Cerebellar nuclear complex (tissue), 1 donor: ENCODE measurements around the gene STAB1.

Source experiments
- DNase-seq, 2 experiments: peaks; one replicate each; lab custom pipeline; 2025; lab: John Stamatoyannopoulos, UW

The STAB1 gene

GRCh38 chr3:52458031-52458760 lies 36.9 kb upstream of the STAB1 start:
- no peak for DNase-seq

DNA sequence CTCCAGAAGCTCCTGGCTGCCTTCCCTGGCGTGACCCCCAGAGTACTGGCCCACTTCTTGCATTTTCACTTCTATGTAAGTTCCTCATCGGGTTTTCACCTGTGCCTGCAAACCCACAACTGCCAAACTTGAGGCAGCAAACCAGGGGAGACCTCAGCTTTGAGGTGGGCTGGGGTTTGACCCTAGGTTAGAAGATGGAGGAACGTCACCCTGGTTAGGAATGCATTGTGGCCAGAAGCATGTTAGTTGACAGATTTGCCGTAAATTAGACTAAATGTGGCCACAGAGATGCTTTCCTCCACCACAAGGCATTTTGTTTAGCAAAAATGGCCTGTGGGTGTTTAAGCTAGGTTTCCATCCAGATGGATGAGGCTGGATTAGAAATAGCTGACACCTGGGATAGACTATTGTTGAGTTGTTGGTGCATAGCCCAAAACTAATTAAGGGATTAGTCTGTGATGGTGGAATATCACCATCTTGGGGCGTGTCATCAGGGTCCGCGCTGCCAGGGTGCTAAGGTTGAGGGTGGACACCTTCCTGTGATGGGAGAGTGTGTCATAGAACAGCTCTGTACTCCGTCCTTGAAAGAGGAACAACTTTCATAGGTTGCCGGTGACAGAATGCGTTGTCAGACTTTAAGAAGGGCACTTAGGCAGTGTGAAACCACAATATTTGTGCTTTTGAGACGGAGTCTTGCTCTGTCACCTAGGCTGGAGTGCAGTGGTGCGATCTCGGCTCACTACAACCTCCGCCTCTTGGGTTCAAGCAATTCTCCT lies 36.2 kb upstream of the STAB1 start:
- no peak for DNase-seq

- no peak for DNase-seq
Measured at GRCh38 chr3:52461874-52462273, 33.3 kb upstream of the STAB1 start.

DNA sequence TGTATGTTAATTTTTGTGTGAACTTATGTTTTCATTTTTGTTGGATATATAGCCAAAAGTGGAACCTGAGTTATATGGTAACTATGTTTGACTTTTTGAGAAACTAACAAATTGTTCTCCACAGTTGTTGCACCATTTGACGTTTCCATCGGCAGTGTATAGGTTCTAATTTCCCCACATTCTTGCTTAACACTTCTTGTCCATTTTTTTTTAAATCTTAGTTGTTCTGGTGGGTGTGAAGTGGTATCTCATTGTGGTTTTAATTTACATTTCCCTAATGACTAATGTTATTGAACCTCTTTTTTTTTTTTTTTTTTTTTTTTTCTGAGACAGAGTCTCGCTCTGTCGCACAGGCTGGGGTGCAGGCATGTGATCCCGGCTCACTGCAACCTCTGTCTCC lies 31.7 kb upstream of the STAB1 start:
- DNase-seq, result no peak

DNA sequence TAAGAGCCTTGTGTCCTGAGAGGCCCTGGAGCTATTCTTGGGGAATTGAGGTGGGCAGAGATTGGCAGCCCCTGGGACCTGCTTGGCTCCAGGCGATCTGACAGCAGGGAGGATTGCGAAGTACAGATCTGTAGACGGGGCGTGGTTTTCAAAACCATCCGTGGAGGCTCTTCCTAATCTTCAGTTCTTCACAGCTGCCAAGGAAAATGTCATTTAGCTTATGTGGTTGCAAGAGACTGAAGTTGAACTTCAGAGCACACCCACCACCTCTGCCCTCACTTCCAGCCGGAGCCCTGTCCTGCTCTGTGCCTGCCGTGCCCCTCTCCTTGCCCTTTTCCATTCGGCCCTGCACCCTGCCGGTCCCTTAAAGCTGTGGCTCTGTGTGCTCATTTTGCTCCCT lies 26.8 kb upstream of the STAB1 start:
- DNase-seq, result no peak

DNA sequence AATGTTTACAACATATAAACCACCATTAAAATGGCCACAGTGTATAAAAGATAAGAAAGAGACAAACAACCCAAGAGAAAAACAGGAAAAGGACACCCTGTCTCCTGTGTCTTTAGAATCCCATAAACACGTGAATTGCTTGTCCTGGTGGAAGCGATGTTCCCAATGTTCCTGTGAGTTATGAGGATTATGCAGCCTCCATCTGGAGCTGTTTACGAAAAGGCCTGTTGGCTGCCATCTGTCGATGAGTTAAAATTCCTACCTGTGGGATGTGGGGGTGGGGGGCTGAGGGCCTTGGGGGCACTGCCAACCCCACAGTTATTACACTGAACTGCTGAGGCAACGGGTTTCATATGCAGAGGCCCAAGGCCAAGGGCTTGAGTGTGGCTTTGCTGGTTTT lies 26.1 kb upstream of the STAB1 start:
- DNase-seq, result peak; percentile 81 to 90

DNA sequence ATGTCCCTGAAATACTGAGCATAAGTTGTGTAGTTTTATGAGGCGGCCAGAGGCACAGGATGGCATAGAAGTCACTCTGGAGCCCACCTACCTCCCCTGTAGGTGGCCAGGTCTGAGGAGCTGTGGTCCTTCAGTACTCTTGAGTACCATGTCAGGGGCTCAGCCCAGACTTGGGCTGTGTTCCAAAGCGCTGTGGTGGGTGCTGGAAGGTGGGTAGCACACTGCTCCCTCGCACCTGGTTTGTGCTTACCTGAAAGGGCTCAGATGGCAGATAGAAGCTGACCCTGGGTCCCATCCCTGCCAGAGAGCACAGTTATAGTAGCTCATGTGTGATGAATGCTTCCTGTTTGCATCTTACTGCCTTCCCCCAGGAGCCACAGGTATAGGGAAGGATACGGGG lies 24.2 kb upstream of the STAB1 start:
- DNase-seq, result no peak

- DNase-seq, result peak; percentile 43 to 68
Measured at GRCh38 chr3:52471371-52472238, 23.5 kb upstream of the STAB1 start.

- DNase-seq, result no peak
Measured at GRCh38 chr3:52472239-52473000, 22.7 kb upstream of the STAB1 start.

DNA sequence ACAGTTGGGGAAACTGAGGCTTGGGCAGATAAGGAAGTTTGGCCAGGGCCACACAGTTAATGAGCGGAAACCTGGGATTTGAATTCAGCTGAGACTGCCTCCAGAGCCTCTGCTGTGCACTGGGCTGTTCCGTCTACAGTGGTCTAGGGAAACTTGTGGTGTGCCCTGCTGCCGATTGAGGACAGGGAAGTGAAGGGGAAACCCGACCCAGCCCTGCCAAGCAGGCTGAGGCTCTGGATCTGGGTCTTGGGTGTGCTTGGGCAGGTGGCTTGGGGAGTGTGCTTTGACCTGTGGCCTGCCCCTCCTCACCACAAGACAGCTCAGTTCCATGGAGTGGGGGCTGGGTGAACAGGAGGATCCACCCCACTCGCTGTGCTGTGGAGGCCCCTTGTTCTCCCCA lies 22.1 kb upstream of the STAB1 start:
- no peak for DNase-seq

GRCh38 chr3:52477076-52477795 lies 17.9 kb upstream of the STAB1 start:
- DNase-seq, result no peak

GRCh38 chr3:52477796-52478095 lies 17.4 kb upstream of the STAB1 start:
- no peak for DNase-seq

GRCh38 chr3:52479037-52479876 lies 15.9 kb upstream of the STAB1 start:
- no peak for DNase-seq

DNA sequence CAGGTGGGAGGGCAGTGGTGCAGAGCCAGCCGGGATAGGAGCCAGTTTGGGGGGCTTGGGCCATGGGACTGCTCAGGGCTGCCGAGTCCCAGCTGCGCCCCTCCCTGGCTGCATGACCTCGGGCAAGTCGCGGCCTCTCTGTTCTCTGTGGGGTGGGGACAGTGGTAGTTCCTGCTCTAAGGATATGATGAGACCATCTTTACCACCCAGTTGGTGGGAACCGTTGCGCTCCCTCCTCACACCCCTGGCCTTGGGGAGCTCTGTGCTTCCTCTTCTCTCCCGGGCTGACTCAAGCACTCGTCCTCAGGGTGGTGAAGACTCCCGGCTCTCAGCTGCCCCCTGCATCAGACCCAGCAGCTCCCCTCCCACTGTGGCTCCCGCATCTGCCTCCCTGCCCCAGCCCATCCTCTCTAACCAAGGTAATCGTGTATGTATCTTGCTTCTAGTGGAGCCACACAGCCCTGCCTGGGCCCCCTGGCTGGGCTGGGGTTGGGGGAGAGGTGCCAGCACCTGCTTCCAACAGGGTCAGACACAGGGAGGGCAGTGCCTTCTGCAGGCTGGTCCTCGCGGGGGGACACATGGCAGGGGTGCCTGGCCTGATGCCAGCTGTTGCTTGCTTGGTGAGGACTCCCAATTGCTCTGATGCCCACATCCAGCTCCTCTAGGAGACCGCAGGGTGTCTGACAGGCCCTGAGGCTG lies 15.1 kb upstream of the STAB1 start:
- DNase-seq, result no peak

DNA sequence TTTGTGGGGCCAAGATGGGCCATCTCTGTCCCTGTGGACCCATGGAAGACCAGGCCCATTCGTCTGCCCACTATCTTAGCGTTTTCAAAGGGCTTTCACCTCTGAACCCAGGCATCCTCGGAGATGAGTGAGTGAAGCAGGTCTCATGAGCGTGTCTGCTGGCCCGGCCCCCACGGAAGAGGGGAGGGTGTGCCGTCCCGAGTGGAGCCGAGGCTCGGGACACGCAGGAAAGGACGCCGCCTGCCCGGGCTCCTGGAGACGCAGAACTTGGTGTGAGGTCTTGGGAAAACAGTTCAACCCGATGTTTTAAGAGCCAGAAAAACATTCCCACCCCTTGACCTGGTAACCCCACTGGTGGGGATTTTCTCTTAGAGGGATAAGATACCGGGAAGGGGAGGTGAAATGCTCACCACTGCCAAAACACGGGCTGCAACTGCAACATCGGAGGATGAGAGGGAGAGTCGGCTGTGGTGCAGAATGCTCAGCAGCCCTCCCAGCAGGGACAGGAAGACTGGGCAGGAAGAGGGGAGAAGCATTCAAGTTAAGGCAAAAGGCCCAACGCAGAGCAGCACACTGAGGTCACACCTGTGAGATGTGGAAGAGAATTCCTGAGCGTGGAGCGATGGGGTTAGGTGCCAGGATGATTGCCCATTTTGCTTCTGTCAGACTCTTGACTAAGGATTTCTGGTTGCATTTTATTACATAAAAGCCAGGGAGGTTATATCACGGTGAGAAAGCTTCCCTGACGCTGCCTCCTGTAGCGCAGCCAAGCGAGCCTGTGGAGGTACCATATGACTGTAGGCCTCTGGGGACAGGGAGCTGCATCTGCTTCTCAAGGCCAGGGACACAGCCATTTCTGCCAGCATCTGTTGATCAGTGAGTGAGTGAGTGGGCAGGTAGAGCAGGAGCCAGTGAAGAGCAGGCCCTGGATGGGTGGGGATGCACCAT lies 14.1 kb upstream of the STAB1 start:
- DNase-seq, result no peak

DNA sequence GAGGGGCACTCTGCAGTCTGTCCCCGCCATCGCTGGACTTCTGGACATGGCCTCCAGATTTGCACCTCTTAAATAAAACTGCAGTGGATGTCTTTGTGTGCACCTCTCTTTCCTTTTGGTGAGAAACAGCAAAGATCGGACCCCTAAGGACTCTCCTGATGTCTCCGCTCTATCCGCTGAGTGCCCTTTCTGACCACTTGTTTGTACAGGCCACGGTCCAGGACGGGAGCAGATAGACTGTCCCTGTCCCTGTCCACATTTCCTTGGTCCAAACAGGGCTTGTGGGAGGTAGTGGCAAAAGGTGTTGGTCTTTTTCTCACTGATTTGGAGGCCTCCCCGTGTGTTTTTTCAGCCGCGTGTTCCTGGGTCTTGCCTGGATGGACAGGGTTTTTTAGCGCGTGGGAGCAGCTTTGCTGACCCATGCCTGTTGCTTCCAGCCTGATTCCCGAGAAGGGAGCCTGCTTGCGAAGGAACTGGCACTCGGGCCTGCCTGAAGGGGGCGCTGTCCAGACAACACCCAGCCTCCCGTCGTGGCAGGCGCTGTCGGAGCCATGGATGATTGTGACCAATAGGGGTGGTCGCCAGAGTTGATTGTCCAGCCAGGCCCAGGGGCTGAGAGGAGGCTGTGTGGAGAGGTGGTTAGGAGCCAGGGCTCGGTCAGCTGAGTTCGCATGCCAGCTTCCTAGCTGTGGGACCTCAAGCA lies 13.2 kb upstream of the STAB1 start:
- no peak for DNase-seq

DNA sequence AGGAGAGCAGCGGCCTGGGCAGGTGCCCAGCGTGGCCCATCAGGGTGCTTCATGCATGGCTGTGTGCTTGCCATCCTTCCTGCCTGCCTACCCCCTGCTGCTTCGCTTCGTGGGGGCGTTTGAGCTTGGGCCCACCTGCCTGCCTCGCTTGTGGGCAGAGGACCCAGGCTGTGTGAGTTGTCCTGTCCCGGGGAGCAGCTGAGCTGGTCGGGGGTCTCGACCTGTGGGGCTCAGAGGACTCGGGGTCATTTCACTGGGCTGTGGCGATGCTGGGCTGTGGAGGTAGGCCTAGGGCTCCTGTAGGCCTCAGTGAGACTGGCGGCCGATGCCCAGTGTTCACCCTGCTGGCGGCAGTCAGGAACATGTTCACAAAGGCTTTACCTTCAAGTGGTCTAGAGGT lies 12.1 kb upstream of the STAB1 start:
- no peak for DNase-seq
